ENCODE results near the gene COL19A1. TPM values are rescaled to one million over a fixed set of nuclear protein-coding genes. Genes with fewer than 3 reads are reported as not detected.
A peak's percentile ranks its signal among the peaks of the same experiment; 100 is the strongest.

COL19A1 gene
- total RNA-seq, 2 experiments from 2014 or later: not detected

- ChIA-PET CTCF (interaction anchor here (0.5 to 4.1 kb wide), 37 partner anchors 10 to 943 kb away, joined by 3 to 59 read pairs (median 4); no protein-coding TSS in a partner anchor), POLR2A (no interaction called here)
- Mint-ChIP-seq H3K27ac (no peak overlapping the region), H3K9me3 (ENCODE audit: low read depth) (no peaks in the 10 kb centered on the region), H3K4me3 (no peak overlapping the region), H3K27me3 (peaks cover 5% of the 10 kb centered on the region), H3K36me3 (ENCODE audit: low read depth) (no peaks in the 10 kb centered on the region), H3K4me1 (no peaks in the 10 kb centered on the region)
- DNase-seq: peak; percentile 20
- ATAC-seq: peak; percentile 55
- intact Hi-C loops (cut with DNase I, micrococcal nuclease): loop anchor here (1.0 to 5.0 kb wide), 7 partner anchors 88 to 791 kb away; partner anchors contain the start of gene B3GAT2 (in 1 of the 2)
Measured at GRCh38 chr6:70221025-70221714, 354.8 kb downstream of the COL19A1 start.

GRCh38 chr6:70221715-70222438 is 355.5 kb downstream of the COL19A1 start:
- H3K4me3 Mint-ChIP-seq: no peak overlapping the region
- H3K4me1 Mint-ChIP-seq: no peaks in the 10 kb centered on the region
- H3K27me3 Mint-ChIP-seq: peaks cover 5% of the 10 kb centered on the region
- no peaks in the 10 kb centered on the region for H3K9me3 Mint-ChIP-seq (ENCODE audit: low read depth)
- CTCF ChIA-PET: interaction anchor here (0.5 to 4.1 kb wide), 29 partner anchors 9 to 793 kb away, joined by 3 to 59 read pairs (median 4); no protein-coding TSS in a partner anchor
- no peaks in the 10 kb centered on the region for H3K36me3 Mint-ChIP-seq (ENCODE audit: low read depth)
- DNase-seq (no peak), ATAC-seq (no peak)
- H3K27ac Mint-ChIP-seq: no peak overlapping the region
- intact Hi-C loops (cut with DNase I, micrococcal nuclease): loop anchor here (1.0 to 5.0 kb wide), 7 partner anchors 87 to 790 kb away; partner anchors contain the start of gene B3GAT2 (in 1 of the 2)
- POLR2A ChIA-PET: no interaction called here

GRCh38 chr6:70222439-70222749 is 356.0 kb downstream of the COL19A1 start:
- intact Hi-C loops (cut with DNase I, micrococcal nuclease): loop anchor here (5.0 kb wide), 2 partner anchors 660 to 790 kb away; no protein-coding TSS in a partner anchor
- no peak overlapping the region for H3K4me3 Mint-ChIP-seq

GRCh38 chr6:70225055-70225454 is 358.7 kb downstream of the COL19A1 start:
- H3K27me3 Mint-ChIP-seq: peaks cover 5% of the 10 kb centered on the region
- intact Hi-C loops (cut with DNase I, micrococcal nuclease): no loop called here
- DNase-seq (no peak), ATAC-seq (no peak)
- ChIA-PET POLR2A (no interaction called here), CTCF (interaction anchor here (0.6 to 1.4 kb wide), 4 partner anchors 9 to 882 kb away, joined by 3 read pairs; no protein-coding TSS in a partner anchor)
- H3K4me3 Mint-ChIP-seq: no peak overlapping the region
- H3K4me1 Mint-ChIP-seq: no peaks in the 10 kb centered on the region
- H3K9me3 Mint-ChIP-seq (ENCODE audit: low read depth): no peaks in the 10 kb centered on the region
- H3K27ac Mint-ChIP-seq: no peak overlapping the region
- no peaks in the 10 kb centered on the region for H3K36me3 Mint-ChIP-seq (ENCODE audit: low read depth)

More at GRCh38 chr6:70222439-70222749, 356.0 kb downstream of the COL19A1 start:
- DNase-seq (no peak), ATAC-seq (no peak)
- Mint-ChIP-seq H3K36me3 (ENCODE audit: low read depth) (no peaks in the 10 kb centered on the region), H3K9me3 (ENCODE audit: low read depth) (no peaks in the 10 kb centered on the region), H3K27me3 (peaks cover 5% of the 10 kb centered on the region), H3K4me1 (no peaks in the 10 kb centered on the region), H3K27ac (no peak overlapping the region)
- POLR2A ChIA-PET: no interaction called here
- CTCF ChIA-PET: interaction anchor here (0.9 to 4.1 kb wide), 6 partner anchors 8 to 662 kb away, joined by 5 to 59 read pairs (median 20); no protein-coding TSS in a partner anchor

GRCh38 chr6:70231311-70231710 is 365.0 kb downstream of the COL19A1 start:
- ATAC-seq (no peak), DNase-seq (no peak)
- no peaks in the 10 kb centered on the region for H3K36me3 Mint-ChIP-seq (ENCODE audit: low read depth)
- H3K4me1 Mint-ChIP-seq: no peaks in the 10 kb centered on the region
- no peaks in the 10 kb centered on the region for H3K9me3 Mint-ChIP-seq (ENCODE audit: low read depth)
- CTCF ChIA-PET: interaction anchor here (0.7 to 6.0 kb wide), 3 partner anchors 11 to 92 kb away, joined by 3 to 52 read pairs (median 4); no protein-coding TSS in a partner anchor
- peaks cover 2% of the 10 kb centered on the region for H3K27me3 Mint-ChIP-seq
- no peak overlapping the region for H3K4me3 Mint-ChIP-seq
- POLR2A ChIA-PET: no interaction called here
- no peak overlapping the region for H3K27ac Mint-ChIP-seq
- intact Hi-C loops (cut with DNase I, micrococcal nuclease): no loop called here

GRCh38 chr6:70234561-70235236 is 368.3 kb downstream of the COL19A1 start:
- Mint-ChIP-seq H3K36me3 (ENCODE audit: low read depth) (no peaks in the 10 kb centered on the region), H3K9me3 (ENCODE audit: low read depth) (no peaks in the 10 kb centered on the region), H3K27me3 (peaks cover 10% of the 10 kb centered on the region), H3K4me3 (no peak overlapping the region), H3K27ac (no peak overlapping the region), H3K4me1 (no peaks in the 10 kb centered on the region)
- POLR2A ChIA-PET: no interaction called here
- DNase-seq (no peak), ATAC-seq (no peak)
- intact Hi-C loops (cut with DNase I, micrococcal nuclease): no loop called here
- CTCF ChIA-PET: interaction anchor here (0.6 kb wide), 1 partner anchor 70 kb away, joined by 3 read pairs; no protein-coding TSS in a partner anchor

GRCh38 chr6:70236343-70236742 is 370.0 kb downstream of the COL19A1 start:
- CTCF ChIA-PET: interaction anchor here (0.6 to 1.2 kb wide), 3 partner anchors 15 to 165 kb away, joined by 3 to 5 read pairs (median 3); no protein-coding TSS in a partner anchor
- POLR2A ChIA-PET: no interaction called here
- no peak for ATAC-seq
- no peak for DNase-seq
- Mint-ChIP-seq H3K27me3 (peaks cover 10% of the 10 kb centered on the region), H3K27ac (no peak overlapping the region), H3K4me1 (no peaks in the 10 kb centered on the region), H3K4me3 (no peak overlapping the region), H3K36me3 (ENCODE audit: low read depth) (no peaks in the 10 kb centered on the region), H3K9me3 (ENCODE audit: low read depth) (no peaks in the 10 kb centered on the region)
- intact Hi-C loops (cut with DNase I, micrococcal nuclease): no loop called here

- no peak overlapping the region for H3K4me3 Mint-ChIP-seq
- POLR2A ChIA-PET: no interaction called here
- no peak for ATAC-seq
- peaks cover 7% of the 10 kb centered on the region for H3K27me3 Mint-ChIP-seq
- CTCF ChIA-PET: interaction anchor here (1.2 to 1.9 kb wide), 2 partner anchors 12 to 20 kb away, joined by 4 to 10 read pairs; no protein-coding TSS in a partner anchor
- no peak overlapping the region for H3K27ac Mint-ChIP-seq
- intact Hi-C loops (cut with DNase I, micrococcal nuclease): no loop called here
- no peaks in the 10 kb centered on the region for H3K9me3 Mint-ChIP-seq (ENCODE audit: low read depth)
- no peaks in the 10 kb centered on the region for H3K36me3 Mint-ChIP-seq (ENCODE audit: low read depth)
- DNase-seq: no peak
- no peaks in the 10 kb centered on the region for H3K4me1 Mint-ChIP-seq
Measured at GRCh38 chr6:70241031-70241430, 374.7 kb downstream of the COL19A1 start.

- Mint-ChIP-seq H3K27me3 (peaks cover 7% of the 10 kb centered on the region), H3K27ac (no peak overlapping the region), H3K4me3 (no peak overlapping the region), H3K9me3 (ENCODE audit: low read depth) (no peaks in the 10 kb centered on the region), H3K36me3 (ENCODE audit: low read depth) (no peaks in the 10 kb centered on the region), H3K4me1 (no peaks in the 10 kb centered on the region)
- intact Hi-C loops (cut with DNase I, micrococcal nuclease): no loop called here
- ChIA-PET POLR2A (interaction anchor here (0.6 kb wide), 1 partner anchor 430 kb away, joined by 3 read pairs; no protein-coding TSS in a partner anchor), CTCF (interaction anchor here (0.6 to 1.9 kb wide), 3 partner anchors 13 to 41 kb away, joined by 3 to 5 read pairs (median 4); no protein-coding TSS in a partner anchor)
- DNase-seq (no peak), ATAC-seq (no peak)
Measured at GRCh38 chr6:70241991-70242420, 375.6 kb downstream of the COL19A1 start.

GRCh38 chr6:70246118-70246517 is 379.8 kb downstream of the COL19A1 start:
- intact Hi-C loops (cut with DNase I, micrococcal nuclease): no loop called here
- ChIA-PET POLR2A (interaction anchor here (0.7 kb wide), 1 partner anchor 777 kb away, joined by 7 read pairs; no protein-coding TSS in a partner anchor), CTCF (no interaction called here)
- H3K4me3 Mint-ChIP-seq: no peak overlapping the region
- H3K9me3 Mint-ChIP-seq (ENCODE audit: low read depth): no peaks in the 10 kb centered on the region
- no peak overlapping the region for H3K27ac Mint-ChIP-seq
- no peaks in the 10 kb centered on the region for H3K4me1 Mint-ChIP-seq
- H3K27me3 Mint-ChIP-seq: no peaks in the 10 kb centered on the region
- H3K36me3 Mint-ChIP-seq (ENCODE audit: low read depth): no peaks in the 10 kb centered on the region
- ATAC-seq (no peak), DNase-seq (no peak)

GRCh38 chr6:70252604-70253003 is 386.2 kb downstream of the COL19A1 start:
- peaks cover 3% of the 10 kb centered on the region for H3K27me3 Mint-ChIP-seq
- H3K27ac Mint-ChIP-seq: no peak overlapping the region
- H3K36me3 Mint-ChIP-seq (ENCODE audit: low read depth): no peaks in the 10 kb centered on the region
- ATAC-seq: no peak
- ChIA-PET POLR2A (no interaction called here), CTCF (interaction anchor here (0.7 to 2.2 kb wide), 2 partner anchors 13 to 745 kb away, joined by 3 to 6 read pairs; no protein-coding TSS in a partner anchor)
- no peaks in the 10 kb centered on the region for H3K4me1 Mint-ChIP-seq
- no peak overlapping the region for H3K4me3 Mint-ChIP-seq
- intact Hi-C loops (cut with DNase I, micrococcal nuclease): no loop called here
- no peaks in the 10 kb centered on the region for H3K9me3 Mint-ChIP-seq (ENCODE audit: low read depth)
- no peak for DNase-seq
